Activated CD8-positive, alpha-beta memory T cell treated with anti-CD3 and anti-CD28 coated beads, Interleukin-2, amount 10 ng/mL, durations not matched to agents 7 days and 5 days (primary cell): ENCODE results near the gene DOCK1. TPM values are rescaled to one million over a fixed set of nuclear protein-coding genes. Genes with fewer than 3 reads are reported as not detected.

Experiments
- ATAC-seq: fragments of 150-1000 bp; cut with Tn5 transposase; one replicate; pipeline ENCODE4 v1.10.0; 2021; ENCODE audit warnings: moderate library complexity
- CTCF ChIA-PET: fragments of 350-600 bp; sonication (Branson Sonifier 250); formaldehyde crosslinking; loops from one replicate; lab custom pipeline; 2021; ENCODE audit warnings: antibody characterized with exemption; lab: Charles Lee
- DNase-seq: peaks from one replicate; pipeline ENCODE4 v3.0.0-alpha.2; 2020
- H3K27ac Mint-ChIP-seq: one replicate; pipeline ENCODE4 v1.8.0; 2021; ENCODE audit warnings: mild to moderate bottlenecking, mixed read lengths
- H3K27me3 Mint-ChIP-seq: one replicate; pipeline ENCODE4 v1.8.0; 2021; ENCODE audit warnings: mixed read lengths
- H3K36me3 Mint-ChIP-seq: one replicate; pipeline ENCODE4 v1.8.0; 2021; ENCODE audit warnings: mild to moderate bottlenecking, mixed read lengths
- H3K4me1 Mint-ChIP-seq: one replicate; pipeline ENCODE4 v1.8.0; 2021; ENCODE audit warnings: mixed read lengths
- H3K4me3 Mint-ChIP-seq: one replicate; pipeline ENCODE4 v1.8.0; 2021; ENCODE audit warnings: mild to moderate bottlenecking, moderate library complexity, mixed read lengths
- H3K9me3 Mint-ChIP-seq: one replicate; pipeline ENCODE4 v1.8.0; 2022; ENCODE audit warnings: low read depth, mixed read lengths
- total RNA-seq, 2 experiments: library from RNA; stranded (reverse); gene quantifications; one replicate each; pipeline ENCODE4 v1.2.3, GENCODE V29; 2021

The DOCK1 gene
- total RNA-seq, 2 experiments from 2014 or later: 0.07 TPM; not detected in 1

DNA sequence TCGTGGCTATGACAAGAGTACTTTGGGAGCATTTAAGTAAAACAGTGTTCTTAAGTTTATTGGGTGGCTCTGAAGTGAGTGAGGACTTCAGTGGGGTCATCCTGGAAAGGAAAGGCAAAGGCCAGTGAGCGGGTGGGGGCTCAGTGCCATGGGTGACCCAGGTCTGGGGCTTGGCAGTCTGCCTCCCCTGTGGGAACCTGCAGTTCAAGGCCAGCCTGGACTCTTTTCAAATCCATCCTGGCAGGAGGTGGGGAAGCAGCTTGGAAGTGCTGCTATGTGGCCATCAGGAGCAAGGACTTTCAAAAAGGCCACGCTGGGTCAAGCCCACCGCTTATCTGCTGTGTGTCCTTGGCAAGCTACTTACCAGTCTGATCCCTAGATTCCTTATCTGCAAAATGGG lies 495.0 kb downstream of the DOCK1 start:
- no peaks in the 10 kb centered on the region for H3K36me3 Mint-ChIP-seq
- H3K9me3 Mint-ChIP-seq: no peaks in the 10 kb centered on the region
- no peaks in the 10 kb centered on the region for H3K4me1 Mint-ChIP-seq
- DNase-seq (no peak), ATAC-seq (no peak)
- no peak overlapping the region for H3K4me3 Mint-ChIP-seq
- H3K27ac Mint-ChIP-seq: no peak overlapping the region
- CTCF ChIA-PET: no interaction called here
- H3K27me3 Mint-ChIP-seq: no peaks in the 10 kb centered on the region

DNA sequence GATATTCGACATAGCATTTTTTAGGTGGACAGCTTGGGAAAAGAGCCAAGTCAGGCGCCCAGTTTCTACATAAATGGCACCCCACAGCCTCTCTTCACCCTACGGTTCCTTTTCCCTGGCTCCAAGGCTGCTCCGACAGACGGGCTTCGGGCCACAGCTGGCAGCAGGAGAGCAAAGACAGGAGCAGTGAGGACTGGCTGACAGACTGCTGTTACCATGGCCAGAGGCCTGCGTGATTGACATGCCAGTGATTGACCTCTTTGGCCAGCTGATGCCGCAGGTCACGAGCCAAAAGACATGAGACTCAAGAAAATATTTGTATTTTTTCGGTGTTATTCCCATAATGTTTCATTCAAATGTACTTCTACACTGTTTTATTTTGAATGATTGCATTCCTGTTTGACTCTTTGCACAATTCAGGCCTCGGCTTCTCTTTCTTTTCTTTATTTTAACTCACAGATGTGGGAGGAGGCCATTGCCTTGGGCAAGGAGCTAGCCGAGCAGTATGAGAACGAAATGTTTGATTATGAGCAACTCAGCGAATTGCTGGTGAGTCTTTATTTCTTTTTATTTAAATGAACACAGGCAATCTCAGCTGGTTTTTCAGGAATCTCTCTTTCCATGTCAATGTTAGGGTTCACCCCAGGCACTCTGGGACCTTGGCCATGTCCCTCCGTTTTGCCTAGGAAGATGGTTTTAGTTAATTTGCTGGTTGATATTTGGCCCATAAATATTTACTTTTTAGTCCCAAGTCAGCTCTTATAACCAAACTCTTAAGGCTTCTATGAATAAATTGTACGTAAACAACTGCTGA lies 497.6 kb downstream of the DOCK1 start:
- DNase-seq: no peak
- no peaks in the 10 kb centered on the region for H3K4me1 Mint-ChIP-seq
- H3K27me3 Mint-ChIP-seq: no peaks in the 10 kb centered on the region
- H3K36me3 Mint-ChIP-seq: no peaks in the 10 kb centered on the region
- H3K9me3 Mint-ChIP-seq: no peaks in the 10 kb centered on the region
- no peak overlapping the region for H3K27ac Mint-ChIP-seq
- CTCF ChIA-PET: no interaction called here
- H3K4me3 Mint-ChIP-seq: no peak overlapping the region
- ATAC-seq: no peak

DNA sequence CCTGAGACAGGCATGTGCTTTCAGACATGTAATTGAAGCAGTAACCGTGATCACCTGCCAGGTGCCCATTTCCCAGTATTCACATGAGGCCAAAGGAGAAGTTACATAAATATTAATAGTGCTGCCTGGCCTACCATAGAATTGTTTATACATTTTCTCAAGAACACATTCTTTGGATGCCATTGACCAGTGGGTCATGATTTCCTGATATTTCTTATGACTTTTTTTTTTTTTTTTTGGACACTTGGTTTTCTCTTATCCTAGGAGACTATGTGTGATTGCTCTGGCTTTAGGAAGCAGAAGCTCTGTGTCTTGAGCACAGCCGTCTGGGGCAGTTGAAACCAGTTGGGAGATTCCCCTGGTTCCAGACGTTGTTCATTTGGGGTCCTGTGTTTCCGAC lies 500.0 kb downstream of the DOCK1 start:
- H3K27ac Mint-ChIP-seq: no peak overlapping the region
- H3K4me1 Mint-ChIP-seq: no peaks in the 10 kb centered on the region
- H3K36me3 Mint-ChIP-seq: no peaks in the 10 kb centered on the region
- DNase-seq (no peak), ATAC-seq (no peak)
- no peaks in the 10 kb centered on the region for H3K27me3 Mint-ChIP-seq
- H3K9me3 Mint-ChIP-seq: no peaks in the 10 kb centered on the region
- CTCF ChIA-PET: no interaction called here
- no peak overlapping the region for H3K4me3 Mint-ChIP-seq

DNA sequence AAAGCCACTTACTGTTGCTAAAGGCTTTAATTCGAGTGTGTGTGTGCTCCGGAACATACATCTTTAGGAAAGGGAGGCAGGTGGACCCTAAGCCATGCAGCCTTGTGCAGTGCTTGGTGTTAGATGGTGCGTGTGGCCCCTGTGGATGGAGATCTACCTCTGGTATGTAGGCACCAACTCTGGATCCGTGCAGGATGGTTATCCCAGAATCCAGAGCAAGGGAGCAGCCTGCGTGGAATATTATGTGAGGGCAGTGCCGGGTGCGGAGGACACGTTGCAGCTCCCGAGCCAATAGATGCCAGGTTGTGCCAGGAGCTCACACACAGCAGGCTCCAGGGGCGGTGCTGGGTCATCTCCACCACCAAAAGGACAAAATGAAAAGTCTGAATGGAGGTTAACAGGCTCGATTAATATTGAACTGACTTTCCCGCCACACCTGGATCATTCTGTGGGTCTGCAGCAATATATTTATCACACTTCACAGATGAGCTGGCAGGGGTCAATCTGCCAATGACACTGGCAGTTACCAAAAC lies 500.9 kb downstream of the DOCK1 start:
- CTCF ChIA-PET: no interaction called here

DNA sequence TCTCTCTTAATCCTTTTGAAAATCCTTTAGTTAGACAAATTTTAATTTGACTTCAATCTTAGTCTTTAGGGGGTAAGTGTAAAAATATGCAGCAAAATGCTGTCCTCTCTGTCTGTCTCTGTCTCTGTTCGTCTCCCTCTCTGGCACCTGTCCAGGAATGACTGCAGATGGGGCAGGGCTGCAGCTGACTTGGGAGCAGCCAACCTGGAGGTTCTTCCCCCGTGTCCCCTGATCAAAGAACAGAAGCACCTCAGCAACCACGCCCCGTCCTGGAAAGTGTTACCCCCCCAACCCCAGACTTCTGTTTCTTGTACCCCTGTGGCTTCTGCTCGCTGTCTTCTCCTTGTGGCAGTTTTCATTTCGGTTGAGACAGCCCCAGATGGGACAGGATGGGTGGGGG lies 502.3 kb downstream of the DOCK1 start:
- H3K27ac Mint-ChIP-seq: no peak overlapping the region
- ATAC-seq (no peak), DNase-seq (no peak)
- H3K27me3 Mint-ChIP-seq: no peaks in the 10 kb centered on the region
- H3K4me1 Mint-ChIP-seq: no peaks in the 10 kb centered on the region
- CTCF ChIA-PET: no interaction called here
- no peaks in the 10 kb centered on the region for H3K36me3 Mint-ChIP-seq
- H3K9me3 Mint-ChIP-seq: no peaks in the 10 kb centered on the region
- H3K4me3 Mint-ChIP-seq: no peak overlapping the region

More for the DNA sequence above, 500.9 kb downstream of the DOCK1 start:
- no peaks in the 10 kb centered on the region for H3K27me3 Mint-ChIP-seq
- no peak for DNase-seq
- H3K4me1 Mint-ChIP-seq: no peaks in the 10 kb centered on the region
- H3K4me3 Mint-ChIP-seq: no peak overlapping the region
- H3K9me3 Mint-ChIP-seq: no peaks in the 10 kb centered on the region
- H3K36me3 Mint-ChIP-seq: no peaks in the 10 kb centered on the region
- no peak overlapping the region for H3K27ac Mint-ChIP-seq
- no peak for ATAC-seq

DNA sequence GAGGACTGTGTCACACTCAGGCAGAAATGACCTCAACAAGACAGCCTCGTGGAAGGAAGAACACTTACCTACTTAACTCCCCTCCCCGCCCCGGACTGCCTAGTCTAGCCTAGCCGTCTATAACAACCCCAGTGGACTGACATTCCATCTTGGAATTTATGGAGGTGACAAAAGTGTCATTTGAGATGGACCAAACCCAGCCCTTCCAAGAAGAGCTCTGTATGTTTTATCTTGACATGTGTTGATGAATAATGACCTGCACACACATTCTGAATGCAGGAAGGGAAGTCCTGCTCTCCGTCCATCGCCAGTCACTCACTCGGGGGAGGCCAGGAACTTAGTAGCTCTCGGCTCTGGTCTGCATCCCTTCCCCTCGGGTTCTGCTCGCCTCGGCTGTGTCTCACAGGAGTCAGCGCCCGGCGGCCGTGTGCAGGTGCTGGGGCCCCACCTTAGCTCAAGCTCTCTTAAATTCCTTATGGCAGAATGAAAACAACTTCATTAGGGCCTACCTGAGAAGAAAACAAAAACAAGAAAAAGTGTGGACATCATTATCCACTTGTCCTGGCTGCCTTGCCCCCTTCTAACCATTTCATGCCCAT lies 503.0 kb downstream of the DOCK1 start:
- Mint-ChIP-seq H3K9me3 (no peaks in the 10 kb centered on the region), H3K4me3 (no peak overlapping the region), H3K4me1 (no peaks in the 10 kb centered on the region), H3K27me3 (no peaks in the 10 kb centered on the region), H3K36me3 (no peaks in the 10 kb centered on the region), H3K27ac (no peak overlapping the region)
- DNase-seq (no peak), ATAC-seq (no peak)
- CTCF ChIA-PET: no interaction called here

DNA sequence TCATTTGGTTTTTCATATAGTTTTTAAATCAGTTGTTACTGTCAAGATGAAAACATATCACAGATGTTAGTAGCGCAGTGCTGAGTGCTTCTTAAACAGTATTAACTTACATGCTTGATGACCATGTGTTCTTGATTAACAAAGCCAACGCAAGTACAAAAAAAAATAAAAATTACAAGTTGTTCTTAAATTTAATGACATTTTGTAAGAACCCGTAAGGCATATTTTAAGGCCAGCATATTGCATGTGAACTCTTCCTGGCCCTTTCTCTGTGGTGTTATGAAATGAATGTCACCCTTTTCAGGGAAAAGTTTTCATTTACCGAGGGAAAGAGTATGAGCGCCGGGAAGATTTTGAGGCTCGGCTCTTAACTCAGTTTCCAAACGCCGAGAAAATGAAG lies 503.5 kb downstream of the DOCK1 start:
- no peak for ATAC-seq
- Mint-ChIP-seq H3K36me3 (no peaks in the 10 kb centered on the region), H3K9me3 (no peaks in the 10 kb centered on the region), H3K27ac (no peak overlapping the region), H3K27me3 (no peaks in the 10 kb centered on the region), H3K4me3 (no peak overlapping the region), H3K4me1 (no peaks in the 10 kb centered on the region)
- CTCF ChIA-PET: no interaction called here
- no peak for DNase-seq

DNA sequence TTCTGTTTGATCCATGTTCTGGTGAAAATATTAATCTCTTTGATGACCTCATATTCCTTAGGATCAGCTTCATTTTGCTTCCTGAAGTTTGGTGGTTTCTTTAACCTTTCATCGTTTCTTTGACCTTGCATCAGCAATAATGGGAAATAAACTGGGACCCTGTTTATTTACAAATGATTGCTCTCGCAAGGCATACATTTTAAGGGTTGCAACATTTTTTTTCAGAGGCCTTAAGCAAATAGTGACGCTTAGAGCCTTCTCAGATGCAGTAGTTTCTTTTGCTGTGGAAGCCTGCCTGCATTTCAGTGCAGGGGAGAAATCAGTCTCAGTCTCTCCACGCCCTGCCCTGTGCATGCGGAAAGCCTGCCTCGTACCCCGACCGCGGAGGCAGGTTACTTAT lies 504.8 kb downstream of the DOCK1 start:
- H3K9me3 Mint-ChIP-seq: no peaks in the 10 kb centered on the region
- no peaks in the 10 kb centered on the region for H3K27me3 Mint-ChIP-seq
- ATAC-seq (no peak), DNase-seq (no peak)
- no peak overlapping the region for H3K27ac Mint-ChIP-seq
- CTCF ChIA-PET: no interaction called here
- no peaks in the 10 kb centered on the region for H3K36me3 Mint-ChIP-seq
- no peaks in the 10 kb centered on the region for H3K4me1 Mint-ChIP-seq
- no peak overlapping the region for H3K4me3 Mint-ChIP-seq

DNA sequence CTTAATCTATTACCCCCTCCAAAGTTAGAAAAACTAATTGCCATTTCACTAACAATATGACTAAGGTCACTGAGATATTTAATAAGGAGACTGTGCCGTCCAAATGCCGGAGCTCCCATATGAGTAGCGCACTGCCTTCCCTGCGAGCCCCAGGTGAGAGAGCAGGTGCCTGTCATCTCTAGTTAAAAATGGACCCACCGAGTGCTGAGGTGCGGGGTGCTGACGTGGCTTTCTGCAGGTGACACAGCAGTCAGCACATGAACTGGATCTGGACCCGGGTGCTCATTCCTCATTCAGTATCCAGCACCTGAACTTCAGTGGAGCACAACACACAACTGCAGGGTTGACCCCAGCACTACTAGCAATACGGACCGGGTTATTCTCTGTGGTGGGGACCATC lies 505.8 kb downstream of the DOCK1 start:
- no peak for DNase-seq
- CTCF ChIA-PET: no interaction called here
- Mint-ChIP-seq H3K9me3 (no peaks in the 10 kb centered on the region), H3K27ac (no peak overlapping the region), H3K4me3 (no peak overlapping the region), H3K4me1 (no peaks in the 10 kb centered on the region), H3K36me3 (no peaks in the 10 kb centered on the region), H3K27me3 (no peaks in the 10 kb centered on the region)
- ATAC-seq: no peak

DNA sequence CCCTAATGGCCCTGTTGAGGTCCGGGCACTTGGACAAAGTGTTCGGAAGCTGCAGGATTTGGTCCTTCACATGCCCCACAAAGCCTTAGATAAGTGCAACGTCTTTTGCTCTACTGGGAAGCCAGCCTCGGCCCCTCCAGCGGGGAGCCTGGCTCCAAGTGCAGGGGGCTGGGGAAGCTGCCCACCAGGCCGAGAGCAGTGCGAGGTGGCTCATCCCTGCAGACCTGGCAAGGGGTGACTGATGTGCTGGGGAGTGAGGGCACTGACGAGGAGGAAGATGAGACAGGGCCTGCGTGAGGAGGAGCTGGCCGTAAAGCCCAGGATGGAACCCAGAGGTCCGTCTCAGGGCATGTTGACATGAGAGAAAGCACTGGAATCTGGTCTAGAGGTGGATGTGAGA lies 508.1 kb downstream of the DOCK1 start:
- Mint-ChIP-seq H3K4me1 (no peaks in the 10 kb centered on the region), H3K4me3 (no peak overlapping the region), H3K9me3 (no peaks in the 10 kb centered on the region), H3K27ac (no peak overlapping the region), H3K36me3 (no peaks in the 10 kb centered on the region), H3K27me3 (no peaks in the 10 kb centered on the region)
- CTCF ChIA-PET: no interaction called here
- DNase-seq (no peak), ATAC-seq (no peak)

DNA sequence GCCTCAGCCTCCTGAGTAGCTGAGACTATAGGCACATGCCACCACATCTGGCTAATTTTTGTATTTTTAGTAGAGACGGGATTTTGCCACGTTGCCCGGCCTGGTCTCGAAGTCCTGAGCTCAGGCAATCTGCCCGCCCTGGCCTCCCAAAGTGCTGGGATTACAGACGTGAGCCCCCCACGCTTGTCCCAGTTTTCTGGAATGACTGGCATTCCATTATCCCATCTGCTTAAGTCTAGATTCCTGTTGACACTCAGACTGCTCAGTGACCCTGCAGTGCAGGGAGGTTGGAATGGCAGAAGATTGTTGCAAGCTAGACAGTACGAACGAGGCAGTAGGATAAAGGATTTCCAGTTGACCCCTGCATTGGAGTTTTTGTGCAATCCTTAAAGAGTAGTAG lies 508.8 kb downstream of the DOCK1 start:
- no peak for ATAC-seq
- Mint-ChIP-seq H3K36me3 (no peaks in the 10 kb centered on the region), H3K4me3 (no peak overlapping the region), H3K27ac (no peak overlapping the region), H3K4me1 (no peaks in the 10 kb centered on the region), H3K27me3 (no peaks in the 10 kb centered on the region), H3K9me3 (no peaks in the 10 kb centered on the region)
- no peak for DNase-seq
- CTCF ChIA-PET: no interaction called here

DNA sequence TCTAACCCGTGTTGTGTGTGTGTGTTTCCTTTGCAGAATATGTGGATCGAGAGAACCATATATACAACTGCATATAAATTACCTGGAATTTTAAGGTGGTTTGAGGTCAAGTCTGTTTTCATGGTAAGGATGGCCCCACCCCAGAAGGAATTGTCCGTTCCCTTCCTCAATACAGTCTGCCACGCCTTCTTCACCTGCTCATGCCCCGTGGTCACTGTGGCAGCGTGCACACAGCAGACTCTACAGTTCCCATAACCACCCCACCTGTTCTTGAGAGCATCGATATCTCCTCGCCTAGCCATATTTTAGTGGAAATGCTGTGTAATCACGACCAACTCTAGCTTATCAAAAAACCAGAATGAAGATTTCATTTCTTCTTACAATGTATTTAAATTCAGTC lies 509.9 kb downstream of the DOCK1 start:
- no peak overlapping the region for H3K4me3 Mint-ChIP-seq
- no peaks in the 10 kb centered on the region for H3K36me3 Mint-ChIP-seq
- no peaks in the 10 kb centered on the region for H3K27me3 Mint-ChIP-seq
- DNase-seq (no peak), ATAC-seq (no peak)
- H3K27ac Mint-ChIP-seq: no peak overlapping the region
- CTCF ChIA-PET: no interaction called here
- no peaks in the 10 kb centered on the region for H3K4me1 Mint-ChIP-seq
- H3K9me3 Mint-ChIP-seq: no peaks in the 10 kb centered on the region

DNA sequence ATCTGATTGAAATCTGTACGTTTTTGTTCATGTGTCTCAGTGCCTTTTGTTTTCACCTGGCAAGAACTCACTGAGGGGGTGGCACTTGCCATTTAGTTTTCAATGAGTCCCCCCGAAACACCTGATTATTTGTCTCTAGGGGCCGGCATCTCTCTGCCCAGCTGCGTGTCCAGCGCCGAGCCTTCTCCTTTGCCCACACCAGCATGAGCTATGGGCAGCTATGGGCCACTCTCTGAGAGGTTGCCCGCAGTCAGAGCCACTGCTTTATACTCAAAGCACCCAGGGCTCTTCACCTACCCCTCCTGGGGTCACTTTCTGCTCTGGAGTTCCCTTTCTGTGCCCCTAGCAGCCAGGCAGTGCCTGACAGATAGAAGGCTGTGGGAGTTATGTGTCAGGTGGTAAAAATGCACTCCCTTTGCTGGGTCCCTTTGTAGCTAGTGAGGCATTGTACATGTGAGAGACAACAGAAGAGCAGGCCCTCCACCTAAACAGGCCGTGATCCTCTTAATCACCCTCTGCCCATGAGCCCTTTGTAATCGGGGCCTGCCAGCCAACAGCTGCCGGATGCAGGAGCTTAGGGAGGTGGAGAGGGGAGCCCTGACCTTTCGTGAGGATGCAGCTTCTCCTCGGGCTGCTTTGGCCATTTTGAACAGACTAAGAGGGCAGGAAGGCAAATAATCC lies 510.8 kb downstream of the DOCK1 start:
- Mint-ChIP-seq H3K27me3 (no peaks in the 10 kb centered on the region), H3K4me1 (no peaks in the 10 kb centered on the region), H3K36me3 (no peaks in the 10 kb centered on the region), H3K9me3 (no peaks in the 10 kb centered on the region), H3K4me3 (no peak overlapping the region), H3K27ac (no peak overlapping the region)
- CTCF ChIA-PET: no interaction called here
- DNase-seq (no peak), ATAC-seq (no peak)

DNA sequence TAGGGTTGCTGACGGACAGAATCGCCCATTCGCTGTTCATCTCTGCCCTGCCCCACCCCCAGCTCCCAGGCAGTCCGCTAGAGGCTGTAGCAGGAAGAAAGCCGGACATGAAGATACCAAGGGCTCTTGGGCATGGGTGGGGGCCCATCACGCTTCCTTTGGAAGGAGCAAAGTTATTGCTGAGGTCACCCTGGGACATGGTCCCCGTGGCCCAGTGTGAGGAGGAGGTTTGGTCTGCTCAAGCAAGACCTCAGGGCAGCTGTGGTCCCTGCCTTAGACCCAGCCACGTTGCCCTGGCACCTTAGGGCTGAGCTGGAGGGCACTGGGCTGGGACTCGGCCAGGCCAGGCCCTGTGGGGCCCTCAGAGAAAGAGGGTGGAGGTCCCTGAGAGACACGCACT lies 511.8 kb downstream of the DOCK1 start:
- no peaks in the 10 kb centered on the region for H3K4me1 Mint-ChIP-seq
- no peaks in the 10 kb centered on the region for H3K36me3 Mint-ChIP-seq
- no peaks in the 10 kb centered on the region for H3K27me3 Mint-ChIP-seq
- CTCF ChIA-PET: no interaction called here
- no peaks in the 10 kb centered on the region for H3K9me3 Mint-ChIP-seq
- H3K4me3 Mint-ChIP-seq: no peak overlapping the region
- H3K27ac Mint-ChIP-seq: no peak overlapping the region
- ATAC-seq (no peak), DNase-seq (no peak)
